Measurements from ENCODE around the gene MRPS18A.

DNA sequence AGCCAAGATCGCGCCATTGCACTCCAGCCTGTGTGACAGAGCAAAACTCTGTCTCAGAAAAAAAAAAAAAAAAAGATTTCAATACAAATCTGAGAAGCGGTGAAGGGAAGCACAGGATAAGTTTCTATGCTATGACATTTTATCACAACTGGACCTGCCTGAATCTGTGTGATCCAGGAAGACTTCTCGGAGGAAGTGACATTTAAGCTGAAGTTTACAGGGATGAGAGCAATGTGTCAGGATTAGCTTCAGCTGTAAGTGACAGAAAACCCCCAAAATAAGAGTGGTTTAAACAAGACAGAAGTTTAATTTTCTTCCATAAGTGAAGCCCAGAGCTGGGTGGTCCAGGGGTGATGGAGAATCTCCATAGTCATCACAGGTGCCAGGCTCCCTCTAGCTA, 33.4 kb upstream of the MRPS18A start:
- TF ChIP-seq FOXM1 (IDR thresholded peaks at IDR 0.05; ENCODE audit: borderline replicate concordance) (no peak), SP1 (IDR thresholded peaks at IDR 0.05) (no peak), BHLHE40 (IDR thresholded peaks at IDR 0.05; ENCODE audit: borderline replicate concordance) (no peak), NFRKB (IDR thresholded peaks at IDR 0.05) (no peak), ELF4 (IDR thresholded peaks at IDR 0.05) (no peak), ZNF384 (IDR thresholded peaks at IDR 0.05) (no peak)
- TF ChIP-seq, protein P1, sequence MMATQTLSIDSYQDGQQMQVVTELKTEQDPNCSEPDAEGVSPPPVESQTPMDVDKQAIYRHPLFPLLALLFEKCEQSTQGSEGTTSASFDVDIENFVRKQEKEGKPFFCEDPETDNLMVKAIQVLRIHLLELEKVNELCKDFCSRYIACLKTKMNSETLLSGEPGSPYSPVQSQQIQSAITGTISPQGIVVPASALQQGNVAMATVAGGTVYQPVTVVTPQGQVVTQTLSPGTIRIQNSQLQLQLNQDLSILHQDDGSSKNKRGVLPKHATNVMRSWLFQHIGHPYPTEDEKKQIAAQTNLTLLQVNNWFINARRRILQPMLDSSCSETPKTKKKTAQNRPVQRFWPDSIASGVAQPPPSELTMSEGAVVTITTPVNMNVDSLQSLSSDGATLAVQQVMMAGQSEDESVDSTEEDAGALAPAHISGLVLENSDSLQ (IDR thresholded peaks at IDR 0.05), result no peak

Measured in HEK293T (cell line).